Coronary artery (tissue), 2 donors: ENCODE measurements around the gene CDK15.

Source experiments
- DNase-seq: peaks from one replicate; pipeline ENCODE4 v3.0.0-alpha.2; 2017; ENCODE audit warnings: low spot score
- H3K27ac ChIP-seq, 2 donors: fragments of 200-600 bp; sonication (generic); one replicate each; pipeline ENCODE4 v1.5.1; 2016 to 2019
- H3K4me3 ChIP-seq: fragments of 200-600 bp; sonication (generic); 2 replicates; pipeline ENCODE4 v1.5.1; 2016; ENCODE audit warnings: mild to moderate bottlenecking, moderate library complexity
- TF ChIP-seq, protein P1 (sequence below): fragments of 200-600 bp; sonication (generic); IDR thresholded peaks from one replicate; pipeline ENCODE4 v1.5.1; 2019; ENCODE audit warnings: antibody characterized with exemption

The CDK15 gene

DNA sequence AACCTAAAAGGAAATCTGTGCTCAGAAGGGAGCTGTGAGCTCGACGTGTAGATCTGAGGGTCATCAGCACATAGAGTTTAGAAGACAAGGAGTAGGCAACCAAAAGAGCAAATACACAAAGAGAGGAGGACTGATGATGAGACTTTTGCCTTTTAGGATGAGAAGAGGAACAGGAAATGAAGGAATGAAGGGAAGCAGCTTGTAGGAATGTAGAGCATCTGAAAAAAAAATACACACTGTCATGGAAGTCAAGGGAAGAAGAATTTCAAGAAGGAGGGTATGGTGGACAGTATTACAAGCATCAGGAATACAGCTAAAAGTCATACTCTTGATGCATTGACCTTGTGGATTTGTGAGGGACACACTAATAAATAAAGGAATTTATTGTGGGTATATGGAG lies 21.9 kb downstream of the CDK15 start:
- Histone ChIP-seq H3K27ac (no peak overlapping the region), H3K4me3 (no peak overlapping the region)
- TF ChIP-seq, protein P1, sequence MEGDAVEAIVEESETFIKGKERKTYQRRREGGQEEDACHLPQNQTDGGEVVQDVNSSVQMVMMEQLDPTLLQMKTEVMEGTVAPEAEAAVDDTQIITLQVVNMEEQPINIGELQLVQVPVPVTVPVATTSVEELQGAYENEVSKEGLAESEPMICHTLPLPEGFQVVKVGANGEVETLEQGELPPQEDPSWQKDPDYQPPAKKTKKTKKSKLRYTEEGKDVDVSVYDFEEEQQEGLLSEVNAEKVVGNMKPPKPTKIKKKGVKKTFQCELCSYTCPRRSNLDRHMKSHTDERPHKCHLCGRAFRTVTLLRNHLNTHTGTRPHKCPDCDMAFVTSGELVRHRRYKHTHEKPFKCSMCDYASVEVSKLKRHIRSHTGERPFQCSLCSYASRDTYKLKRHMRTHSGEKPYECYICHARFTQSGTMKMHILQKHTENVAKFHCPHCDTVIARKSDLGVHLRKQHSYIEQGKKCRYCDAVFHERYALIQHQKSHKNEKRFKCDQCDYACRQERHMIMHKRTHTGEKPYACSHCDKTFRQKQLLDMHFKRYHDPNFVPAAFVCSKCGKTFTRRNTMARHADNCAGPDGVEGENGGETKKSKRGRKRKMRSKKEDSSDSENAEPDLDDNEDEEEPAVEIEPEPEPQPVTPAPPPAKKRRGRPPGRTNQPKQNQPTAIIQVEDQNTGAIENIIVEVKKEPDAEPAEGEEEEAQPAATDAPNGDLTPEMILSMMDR, result no peak
- no peak for DNase-seq

DNA sequence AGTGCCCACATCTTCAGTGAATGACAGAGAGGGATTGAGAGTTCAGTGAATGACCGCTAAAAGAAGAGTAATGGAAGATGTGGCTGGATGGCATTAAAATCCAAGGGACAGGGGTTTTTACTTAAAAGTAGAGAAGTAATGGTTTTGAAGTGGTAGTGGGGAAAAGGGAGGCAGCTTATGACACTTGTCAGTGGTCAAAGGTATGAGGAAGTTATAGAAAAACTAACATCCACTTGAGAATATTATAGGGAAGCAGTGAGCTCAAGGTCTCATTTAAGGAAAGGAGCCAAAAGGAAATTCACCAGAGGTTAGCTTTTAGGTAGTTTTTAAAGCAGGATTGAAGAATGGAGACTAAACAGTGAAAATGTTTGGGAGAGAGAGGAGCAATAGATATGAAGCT lies 24.3 kb downstream of the CDK15 start:
- Histone ChIP-seq H3K4me3 (no peak overlapping the region), H3K27ac (no peak overlapping the region)
- DNase-seq, result no peak
- TF ChIP-seq, protein P1, result no peak

DNA sequence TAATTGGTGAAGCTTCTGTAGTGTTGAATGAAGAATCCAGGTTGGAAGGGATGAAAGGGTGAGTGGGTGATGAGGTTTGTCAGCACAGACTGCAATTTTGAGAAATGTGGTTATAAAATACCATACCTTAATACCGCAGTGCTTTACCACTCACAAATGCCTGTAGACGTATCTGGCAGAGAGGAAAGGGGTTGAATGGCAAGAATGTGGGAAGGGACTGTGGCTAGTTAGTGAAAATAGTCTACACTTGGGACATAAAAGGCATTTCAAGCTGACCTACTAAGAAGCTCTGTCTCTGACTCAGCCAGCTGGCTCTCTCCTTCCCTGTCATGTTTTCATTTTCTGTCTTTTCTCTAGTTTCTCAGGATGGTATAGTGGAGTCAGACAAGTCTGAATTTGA lies 25.1 kb downstream of the CDK15 start:
- TF ChIP-seq, protein P1, result no peak
- no peak for DNase-seq
- no peak overlapping the region for H3K4me3 ChIP-seq
- peak overlapping the region; percentile 5 to 18 for H3K27ac ChIP-seq

DNA sequence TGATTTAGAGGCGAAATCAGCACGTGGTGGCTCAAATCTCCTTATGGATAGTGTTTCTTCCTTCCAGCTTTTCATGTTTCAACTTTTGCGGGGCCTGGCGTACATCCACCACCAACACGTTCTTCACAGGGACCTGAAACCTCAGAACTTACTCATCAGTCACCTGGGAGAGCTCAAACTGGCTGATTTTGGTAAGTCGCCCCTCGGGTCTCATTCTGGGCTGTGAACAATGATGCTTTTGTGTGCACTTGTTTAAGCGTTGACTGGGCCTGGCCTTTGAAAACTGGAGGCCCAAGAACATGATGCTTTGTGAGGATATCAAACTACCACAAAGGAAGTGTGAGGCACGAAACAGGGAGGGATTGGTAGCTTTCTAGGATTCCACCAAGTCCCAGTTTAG lies 27.4 kb downstream of the CDK15 start:
- TF ChIP-seq, protein P1, result no peak
- no peak for DNase-seq
- Histone ChIP-seq H3K27ac (no peak overlapping the region), H3K4me3 (no peak overlapping the region)

DNA sequence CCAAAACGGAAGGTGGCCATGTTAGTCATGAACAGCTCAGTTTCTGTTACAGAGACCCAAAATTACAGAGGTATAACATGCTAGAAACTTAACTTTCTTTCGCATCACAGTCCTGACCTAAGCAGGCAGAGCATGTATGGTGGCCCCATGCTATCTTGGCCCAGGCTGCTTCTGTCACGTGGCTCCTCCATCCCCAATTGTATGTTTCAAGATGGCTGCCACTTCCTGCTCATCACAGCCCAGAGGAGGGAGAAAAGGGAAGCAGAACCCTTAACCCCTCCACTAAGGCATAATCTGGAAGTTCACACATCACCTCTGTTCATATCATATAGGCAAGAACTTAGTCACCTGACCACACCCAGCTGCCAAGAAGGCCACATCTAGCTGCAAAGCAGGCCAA lies 28.7 kb downstream of the CDK15 start:
- Histone ChIP-seq H3K4me3 (no peak overlapping the region), H3K27ac (no peak overlapping the region)
- no peak for DNase-seq
- TF ChIP-seq, protein P1, result no peak

DNA sequence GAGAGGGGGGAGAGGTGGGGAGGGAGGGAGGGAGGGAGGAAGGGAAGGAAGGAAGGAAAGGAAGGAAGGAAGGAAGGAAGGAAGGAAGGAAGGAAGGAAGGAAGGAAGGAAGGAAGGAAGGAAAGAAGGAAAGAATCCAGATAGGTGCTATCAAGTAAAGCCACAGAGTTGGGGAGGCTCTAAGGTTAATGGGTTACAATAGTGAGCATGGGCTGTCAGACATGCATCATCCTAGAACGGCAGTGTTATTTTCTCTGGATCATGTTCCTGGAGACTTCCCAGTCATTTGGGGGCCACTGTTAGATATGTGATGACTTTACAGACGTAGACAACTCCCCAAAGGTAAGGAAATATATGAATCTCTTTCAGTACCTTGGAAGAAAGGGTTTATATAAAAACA lies 31.1 kb downstream of the CDK15 start:
- no peak overlapping the region for H3K27ac ChIP-seq
- H3K4me3 ChIP-seq, result no peak overlapping the region
- TF ChIP-seq, protein P1, result no peak
- DNase-seq, result no peak

DNA sequence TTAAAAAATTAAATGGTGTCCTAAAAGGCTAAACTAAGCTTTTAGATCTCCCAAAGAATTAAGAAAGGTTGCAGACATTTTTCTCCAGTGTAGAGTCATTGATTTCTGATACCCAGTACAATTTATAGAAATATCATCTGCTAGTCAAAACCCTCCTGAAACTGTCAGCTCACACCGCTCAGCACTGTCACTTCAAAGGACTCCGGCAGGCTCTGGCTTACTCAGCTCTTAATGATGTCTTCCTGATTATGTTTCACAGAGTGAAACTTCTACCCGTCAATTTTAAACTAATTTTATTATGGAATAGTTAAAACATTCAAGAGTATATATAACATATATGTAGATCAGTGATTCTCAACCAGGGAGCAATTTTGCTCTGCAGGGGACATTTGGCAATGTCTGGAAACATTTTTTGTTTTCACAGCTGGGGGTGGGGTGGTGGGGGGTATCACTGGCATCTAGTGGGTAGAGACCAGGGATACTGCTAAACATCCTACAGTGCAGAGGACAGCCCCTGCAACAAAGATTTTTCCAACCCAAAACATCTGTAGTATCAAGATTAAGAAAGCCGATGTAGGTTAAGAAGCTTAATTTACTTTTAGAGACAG lies 31.6 kb downstream of the CDK15 start:
- no peak for DNase-seq
- TF ChIP-seq, protein P1, result no peak
- no peak overlapping the region for H3K27ac ChIP-seq
- no peak overlapping the region for H3K4me3 ChIP-seq
